Transverse colon (tissue), 4 donors: Measurements from ENCODE around the gene RB1.

Source experiments
- POLR2AphosphoS5 ChIP-seq, 3 donors: sonication (generic); formaldehyde crosslinking; IDR thresholded peaks; one replicate each; pipeline ENCODE4 v1.6.1; 2016; ENCODE audit warnings: antibody characterized with exemption in 3 of 3
- TF ChIP-seq, protein P1 (sequence below), 5 experiments: fragments of 200-600 bp in 3 of 5; fragments of 450-650 bp in 2 of 5; sonication (generic) in 3 of 5; IDR thresholded peaks; 1 replicate in 2 of 5; 2 replicates in 3 of 5; pipeline ENCODE4 v1.5.1; 2016 to 2017; ENCODE audit warnings: antibody characterized with exemption in 5 of 5, inconsistent platforms in 3 of 5, mild to moderate bottlenecking in 2 of 5, moderate library complexity in 1 of 5

- no peak for TF ChIP-seq POLR2AphosphoS5 (IDR thresholded peaks at IDR 0.05)
- TF ChIP-seq, protein P1, sequence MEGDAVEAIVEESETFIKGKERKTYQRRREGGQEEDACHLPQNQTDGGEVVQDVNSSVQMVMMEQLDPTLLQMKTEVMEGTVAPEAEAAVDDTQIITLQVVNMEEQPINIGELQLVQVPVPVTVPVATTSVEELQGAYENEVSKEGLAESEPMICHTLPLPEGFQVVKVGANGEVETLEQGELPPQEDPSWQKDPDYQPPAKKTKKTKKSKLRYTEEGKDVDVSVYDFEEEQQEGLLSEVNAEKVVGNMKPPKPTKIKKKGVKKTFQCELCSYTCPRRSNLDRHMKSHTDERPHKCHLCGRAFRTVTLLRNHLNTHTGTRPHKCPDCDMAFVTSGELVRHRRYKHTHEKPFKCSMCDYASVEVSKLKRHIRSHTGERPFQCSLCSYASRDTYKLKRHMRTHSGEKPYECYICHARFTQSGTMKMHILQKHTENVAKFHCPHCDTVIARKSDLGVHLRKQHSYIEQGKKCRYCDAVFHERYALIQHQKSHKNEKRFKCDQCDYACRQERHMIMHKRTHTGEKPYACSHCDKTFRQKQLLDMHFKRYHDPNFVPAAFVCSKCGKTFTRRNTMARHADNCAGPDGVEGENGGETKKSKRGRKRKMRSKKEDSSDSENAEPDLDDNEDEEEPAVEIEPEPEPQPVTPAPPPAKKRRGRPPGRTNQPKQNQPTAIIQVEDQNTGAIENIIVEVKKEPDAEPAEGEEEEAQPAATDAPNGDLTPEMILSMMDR (IDR thresholded peaks at IDR 0.05), result no peak
Measured at GRCh38 chr13:48380581-48380980, 77.0 kb downstream of the RB1 start.
